Renal cortex interstitium (tissue), 11 donors: ENCODE results near the gene OSBPL7. TPM values are rescaled to one million over a fixed set of nuclear protein-coding genes. Genes with fewer than 3 reads are reported as not detected.

Source experiments
- DNase-seq, 11 donors: peaks; one replicate each; pipeline ENCODE4 v3.0.0-alpha.2; 2013; ENCODE audit warnings: low read depth in 9 of 11, low spot score in 4 of 11; ENCODE audit errors: extremely low read depth in 1 of 11
- polyA plus RNA-seq, 3 donors: library from polyadenylated mRNA; unstranded; fragments of 120-200 nt; gene quantifications; one replicate each; pipeline ENCODE4 v1.2.1, GENCODE V29; 2013; ENCODE audit not compliant: insufficient read length in 3 of 3

OSBPL7 gene
- polyA plus RNA-seq, 3 donors: 12.5 to 18.6 (median 13.4) TPM

DNA sequence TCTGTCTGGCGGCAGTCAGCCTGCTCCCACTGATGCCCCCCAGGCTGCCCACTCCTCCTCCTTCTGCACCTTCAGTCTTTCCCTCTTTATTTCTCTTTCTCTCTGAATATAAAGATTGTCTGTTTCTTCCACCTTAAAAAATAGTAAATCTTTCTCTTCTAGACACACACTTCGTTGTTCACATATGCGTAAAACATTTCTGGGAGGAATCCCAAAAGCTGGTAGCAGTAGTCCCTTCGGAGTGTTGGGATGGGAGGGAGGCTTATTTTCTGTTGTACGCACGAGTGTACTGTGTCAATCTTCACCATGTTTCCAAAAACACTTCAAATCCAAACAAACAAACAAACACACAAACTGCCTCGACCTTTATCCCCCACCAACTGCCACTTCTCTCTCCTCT lies 9.9 kb downstream of the OSBPL7 start:
- no peak for DNase-seq

DNA sequence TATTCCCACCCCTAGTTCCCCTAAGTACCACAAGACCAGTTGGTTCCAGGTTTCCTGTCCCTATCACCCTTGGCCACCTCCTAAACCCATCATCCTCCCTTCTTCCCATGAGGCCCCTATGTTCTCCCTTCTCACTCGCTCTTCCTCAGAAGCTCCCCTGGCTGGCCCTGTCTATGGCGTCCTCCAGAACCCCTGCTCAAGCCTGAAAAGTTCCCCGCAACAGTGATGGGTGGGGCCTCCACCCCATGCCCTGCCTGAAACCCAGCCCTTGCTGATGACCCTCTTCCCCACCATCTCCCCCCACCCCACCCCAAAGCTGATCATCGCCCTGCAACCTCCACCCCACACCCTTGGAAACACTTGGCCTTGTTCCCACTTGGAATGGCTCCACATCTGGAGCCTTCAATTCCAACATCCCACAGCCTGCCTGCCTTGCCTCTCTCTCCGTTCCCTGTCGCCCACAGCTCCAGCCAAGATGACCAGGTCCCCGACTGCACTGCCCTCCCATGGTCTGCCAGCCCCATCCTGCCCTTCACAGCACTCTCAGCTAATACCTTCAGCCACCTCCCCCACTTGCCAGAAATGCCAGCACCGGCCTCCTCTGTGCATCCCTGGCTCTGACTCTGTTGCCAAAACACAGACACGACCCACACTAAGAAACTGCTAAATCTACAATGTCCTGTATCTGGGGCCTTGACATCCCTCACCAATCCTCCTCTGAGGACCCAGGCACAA lies 10.5 kb downstream of the OSBPL7 start:
- no peak for DNase-seq

DNA sequence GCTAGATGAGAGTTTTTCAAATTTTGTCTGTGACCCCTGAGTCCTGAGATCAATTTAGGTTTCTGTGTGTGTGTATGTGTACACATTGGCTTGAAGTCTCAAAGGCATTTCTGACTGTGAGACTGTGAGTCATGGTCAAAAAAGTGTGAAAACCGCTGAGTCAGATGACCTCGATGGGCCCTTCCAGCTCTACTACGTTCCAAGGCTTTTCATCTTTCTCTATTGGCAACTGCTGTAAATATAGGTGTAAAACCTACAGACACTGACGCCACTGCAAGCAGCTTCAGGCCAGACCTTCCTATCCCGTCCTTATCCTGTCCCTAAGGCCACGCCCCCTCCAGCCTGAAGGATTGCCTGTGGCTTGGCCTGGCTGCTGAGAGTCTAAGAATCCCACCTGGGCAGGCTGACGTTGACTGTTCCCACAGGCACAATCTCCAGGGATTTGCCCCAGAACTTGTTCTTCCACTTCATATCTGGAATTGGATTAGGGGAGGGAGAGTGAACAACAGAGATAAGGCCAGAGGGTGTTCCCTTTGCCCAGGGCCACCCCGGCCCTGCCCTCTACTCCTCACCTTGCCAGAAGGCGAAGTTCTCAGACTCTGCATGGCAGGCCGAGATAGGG lies 11.3 kb downstream of the OSBPL7 start:
- DNase-seq: no peak

DNA sequence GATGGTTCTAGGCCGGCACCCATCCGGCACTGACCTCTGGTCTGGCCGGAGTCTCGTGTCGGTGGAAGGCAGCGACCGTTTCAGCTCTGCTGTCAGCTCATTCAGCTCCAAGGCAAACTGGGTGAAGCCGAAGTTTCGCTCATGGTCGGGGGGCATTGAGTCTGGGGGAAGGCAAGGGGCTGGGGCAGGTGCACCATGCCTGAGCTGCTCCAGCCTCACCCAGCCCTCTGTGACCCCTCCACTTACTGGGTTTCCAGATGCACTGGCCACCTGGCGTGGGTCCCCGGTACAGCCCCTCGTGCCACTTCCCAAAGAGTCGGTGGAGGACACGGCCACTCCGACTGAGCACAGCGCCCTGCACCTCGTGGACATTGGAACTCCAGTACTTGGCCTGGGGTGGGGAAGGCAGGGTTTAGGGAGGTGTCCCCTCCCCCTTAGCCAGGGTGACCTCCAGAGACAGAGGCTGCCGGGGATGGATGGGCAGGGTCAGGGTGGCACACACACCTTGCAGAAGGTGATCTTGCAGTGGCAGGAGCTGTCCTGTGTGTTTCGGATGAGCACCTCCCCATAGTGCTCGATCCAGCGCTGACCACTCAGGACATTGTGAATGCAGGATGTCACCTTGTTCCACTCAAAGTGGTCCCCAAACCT lies 12.6 kb downstream of the OSBPL7 start:
- no peak for DNase-seq

DNA sequence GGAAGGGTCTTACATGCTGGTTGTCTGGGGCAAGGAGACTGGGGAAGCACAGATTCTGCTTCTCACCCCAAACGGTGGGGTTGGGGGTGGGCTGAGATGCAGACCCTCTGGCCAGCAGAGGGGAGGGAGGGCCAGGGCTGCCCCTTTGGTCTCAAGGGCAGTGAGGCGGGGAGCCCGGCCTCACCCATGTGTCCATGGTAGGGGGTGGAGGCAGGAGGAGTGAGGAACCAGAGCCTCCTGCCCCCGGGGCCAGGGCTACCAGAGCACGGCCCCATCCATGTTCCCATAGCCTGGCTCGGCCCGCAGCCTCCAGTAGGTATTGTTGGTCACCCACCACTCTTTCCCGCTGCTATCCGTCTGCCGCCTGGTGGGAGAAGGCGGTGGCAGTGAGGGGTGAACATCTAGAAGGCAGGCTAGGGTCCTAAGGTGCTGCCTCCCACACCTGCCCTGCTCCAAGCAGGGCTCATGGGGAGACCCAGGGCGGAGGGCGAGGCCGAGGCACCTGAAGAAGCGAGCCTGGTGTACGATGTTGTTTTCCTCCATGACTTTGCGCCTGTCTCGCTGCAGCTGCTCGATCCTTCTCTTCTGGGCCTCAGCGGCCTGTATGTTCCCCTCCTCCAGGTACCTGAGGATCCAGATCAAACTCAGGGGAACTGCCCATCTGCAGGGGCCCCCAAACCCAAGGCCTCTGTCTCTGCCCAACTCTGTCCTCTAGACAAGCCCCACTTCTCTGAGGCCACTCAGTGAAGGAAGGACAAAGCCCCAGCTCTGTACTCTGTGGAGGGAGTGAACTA lies 13.4 kb downstream of the OSBPL7 start:
- DNase-seq: no peak

DNA sequence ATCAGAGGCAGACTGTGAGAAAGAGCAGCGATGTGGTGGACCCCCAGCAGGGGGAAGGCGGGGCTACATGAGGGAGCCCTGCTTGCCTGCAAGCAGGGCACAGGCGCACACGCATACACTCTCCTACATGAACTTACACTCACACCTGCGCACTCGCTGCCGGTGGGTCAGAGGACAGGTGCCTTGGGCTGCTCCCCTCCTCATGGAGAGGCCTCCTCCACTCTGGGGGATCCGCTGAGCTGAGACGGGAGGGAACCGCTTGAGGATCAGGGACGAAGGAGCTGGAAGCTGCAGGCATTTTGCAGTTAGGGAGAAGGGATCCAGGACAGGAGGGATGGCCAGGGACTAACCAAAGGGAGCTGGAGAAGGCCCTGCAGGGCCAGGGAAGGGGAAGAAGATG lies 14.2 kb downstream of the OSBPL7 start:
- DNase-seq: no peak

DNA sequence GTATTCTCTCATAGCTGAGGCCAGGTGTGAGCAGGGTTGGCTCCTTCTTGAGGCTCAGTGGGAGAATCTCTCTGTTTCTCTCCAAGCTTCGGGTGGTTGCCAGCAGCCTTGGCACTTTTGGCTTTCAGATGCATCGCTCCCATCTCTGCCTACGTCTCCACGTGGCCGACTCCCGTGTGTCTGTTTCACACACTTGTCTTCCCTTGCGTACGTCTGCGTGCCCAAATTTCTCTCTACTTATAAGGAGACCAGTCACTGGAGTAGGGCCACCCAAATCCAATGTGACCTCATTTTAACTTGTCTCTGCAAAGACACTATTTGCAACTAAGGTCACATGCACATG lies 14.7 kb downstream of the OSBPL7 start:
- no peak for DNase-seq

DNA sequence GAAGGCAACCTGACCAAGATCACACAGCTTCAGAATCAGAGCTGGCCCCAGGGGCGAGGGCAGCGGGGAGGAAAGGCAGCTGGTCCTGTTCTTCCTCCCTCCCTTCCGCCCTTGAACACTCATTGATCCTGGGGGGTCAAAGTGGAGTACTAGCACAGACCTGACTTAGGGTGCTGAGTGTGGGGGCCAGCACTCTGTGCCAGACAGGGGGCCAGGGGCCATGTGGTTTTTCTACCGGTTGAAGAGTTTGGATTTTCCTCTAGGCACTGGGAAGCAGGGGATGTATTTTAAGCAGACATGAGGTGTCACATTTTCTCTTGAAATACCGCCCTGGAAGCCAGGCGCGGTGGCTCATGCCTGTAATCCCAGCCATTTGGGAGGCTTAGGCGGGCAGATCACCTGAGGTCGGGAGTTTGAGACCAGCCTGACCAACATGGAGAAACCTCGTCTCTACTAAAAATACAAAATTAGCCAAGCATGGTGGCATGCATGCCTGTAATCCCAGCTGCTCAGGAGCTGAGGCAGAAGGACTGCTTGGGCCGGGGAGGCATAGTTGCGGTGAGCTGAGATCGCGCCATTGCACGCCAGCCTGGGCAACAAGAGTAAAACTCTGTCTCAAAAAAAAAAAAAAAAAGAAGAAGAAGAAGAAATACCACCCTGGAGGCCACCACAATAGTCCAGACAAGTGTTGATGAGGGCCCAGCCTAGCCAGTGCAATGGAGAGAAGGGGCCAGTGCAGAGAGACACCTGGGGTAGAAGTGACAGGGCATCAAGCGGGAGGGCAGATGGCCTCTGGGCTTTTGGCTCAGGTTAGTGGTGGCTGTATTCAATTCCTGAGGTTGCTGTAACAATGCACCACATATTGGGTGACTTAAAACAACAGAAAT lies 15.3 kb downstream of the OSBPL7 start:
- DNase-seq: no peak

DNA sequence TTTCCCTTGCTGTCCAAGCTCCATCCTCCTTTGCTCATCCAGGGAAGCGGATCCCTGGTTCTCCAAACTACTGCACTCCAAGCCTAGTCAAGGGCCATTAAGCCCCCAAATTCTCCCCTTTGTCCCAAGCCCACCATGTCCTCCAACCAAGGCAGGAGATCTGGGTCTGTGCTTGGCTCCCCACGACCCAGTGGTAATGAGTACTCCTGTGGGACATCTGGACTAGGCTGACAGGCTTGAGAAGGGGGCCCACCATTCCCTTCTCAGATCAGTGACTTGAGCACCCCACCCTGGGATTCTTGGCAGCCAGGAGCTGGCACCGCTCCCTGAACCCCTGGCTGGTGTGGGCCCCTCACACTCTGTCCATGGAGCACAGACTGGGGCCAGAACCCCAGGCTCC lies 17.1 kb downstream of the OSBPL7 start:
- no peak for DNase-seq

DNA sequence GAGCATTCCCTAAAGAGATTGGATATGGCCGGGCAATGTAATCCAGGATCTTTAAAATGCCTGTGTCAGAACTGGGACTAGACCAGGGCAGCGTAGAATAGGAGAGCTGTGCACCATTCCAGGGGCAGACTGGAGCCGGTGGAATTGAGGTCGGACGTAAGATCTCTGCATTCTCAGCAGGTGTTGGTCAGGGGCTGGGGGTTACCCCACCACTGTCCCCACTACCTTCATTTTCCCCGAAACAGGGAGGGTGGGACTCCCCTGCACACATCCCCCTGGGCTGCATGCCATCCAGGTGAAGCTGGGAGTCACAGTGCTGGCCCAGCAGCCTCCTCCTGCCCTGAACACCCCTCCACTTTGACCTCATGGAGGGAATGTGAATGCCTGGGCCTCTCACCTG lies 17.8 kb downstream of the OSBPL7 start:
- DNase-seq: no peak

DNA sequence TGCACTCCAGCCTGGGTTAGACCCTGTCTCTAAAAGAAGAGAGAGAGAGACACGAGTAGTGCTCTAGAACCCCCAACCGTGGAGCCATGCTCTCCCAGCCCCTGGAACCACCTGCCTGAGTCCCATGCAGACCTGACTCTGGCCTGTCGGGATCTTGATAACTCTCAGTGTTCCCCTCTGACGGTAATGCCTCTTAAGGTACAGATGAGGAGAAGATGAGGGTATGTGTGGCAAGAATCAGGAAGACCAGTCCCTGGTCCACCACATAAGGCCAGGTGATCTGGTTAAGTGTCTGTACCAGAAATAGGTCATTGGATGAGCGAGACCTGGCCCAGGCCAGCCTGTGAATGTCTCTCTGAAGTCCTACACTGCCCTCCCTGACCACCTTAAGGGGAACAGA lies 18.4 kb downstream of the OSBPL7 start:
- no peak for DNase-seq

DNA sequence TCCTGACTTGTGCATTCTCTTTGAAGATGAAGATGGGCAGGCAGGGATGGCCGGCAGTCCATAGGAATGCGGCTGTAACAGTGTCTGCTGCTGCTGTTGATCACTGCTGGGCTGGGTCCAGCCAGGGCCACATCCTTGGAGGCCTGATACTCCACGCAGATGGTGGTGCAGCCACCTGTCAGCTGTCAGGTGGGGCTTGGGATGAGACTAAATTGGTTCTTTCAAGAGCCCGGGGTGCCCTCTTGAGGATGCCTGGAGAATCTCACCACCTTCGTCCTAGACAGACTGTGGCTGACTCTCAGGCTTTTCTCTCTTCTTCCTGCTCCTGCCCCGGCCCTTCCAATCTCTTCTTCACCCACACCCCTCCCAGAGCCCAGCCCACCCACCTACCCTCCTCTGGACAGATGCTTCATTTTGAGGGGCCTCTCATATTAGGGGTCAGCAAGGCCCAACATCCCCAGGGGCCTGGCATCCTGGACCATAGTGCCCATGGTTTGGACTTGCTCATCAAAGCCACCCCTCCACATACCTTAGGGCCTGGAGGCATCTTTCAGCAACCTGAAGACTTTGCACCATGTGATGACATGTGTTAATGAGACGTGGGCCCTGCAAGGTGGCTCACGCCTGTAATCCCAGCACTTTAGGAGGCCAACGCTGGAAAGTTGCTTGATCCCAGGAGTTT lies 19.1 kb downstream of the OSBPL7 start:
- peak in 1 of 11 donors; percentile 22 for DNase-seq

DNA sequence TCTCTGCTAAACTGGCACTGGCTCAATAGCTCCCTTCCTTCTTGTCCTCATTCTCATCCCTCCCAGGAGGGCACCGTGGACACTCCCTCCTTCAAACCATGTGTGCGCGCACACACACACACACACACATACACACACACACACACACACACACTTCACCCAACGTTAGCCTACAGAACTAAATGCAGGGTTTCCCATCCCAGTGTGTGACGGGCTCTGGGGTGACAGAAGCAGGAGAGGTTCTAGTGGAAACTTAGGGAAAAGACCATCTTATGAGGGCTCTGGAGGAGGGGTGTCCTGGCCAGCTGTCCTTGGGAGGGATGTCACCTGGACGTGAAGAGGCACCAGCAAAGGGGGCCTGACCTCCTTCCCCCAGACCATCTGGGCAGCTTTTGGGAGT lies 19.7 kb downstream of the OSBPL7 start:
- no peak for DNase-seq

DNA sequence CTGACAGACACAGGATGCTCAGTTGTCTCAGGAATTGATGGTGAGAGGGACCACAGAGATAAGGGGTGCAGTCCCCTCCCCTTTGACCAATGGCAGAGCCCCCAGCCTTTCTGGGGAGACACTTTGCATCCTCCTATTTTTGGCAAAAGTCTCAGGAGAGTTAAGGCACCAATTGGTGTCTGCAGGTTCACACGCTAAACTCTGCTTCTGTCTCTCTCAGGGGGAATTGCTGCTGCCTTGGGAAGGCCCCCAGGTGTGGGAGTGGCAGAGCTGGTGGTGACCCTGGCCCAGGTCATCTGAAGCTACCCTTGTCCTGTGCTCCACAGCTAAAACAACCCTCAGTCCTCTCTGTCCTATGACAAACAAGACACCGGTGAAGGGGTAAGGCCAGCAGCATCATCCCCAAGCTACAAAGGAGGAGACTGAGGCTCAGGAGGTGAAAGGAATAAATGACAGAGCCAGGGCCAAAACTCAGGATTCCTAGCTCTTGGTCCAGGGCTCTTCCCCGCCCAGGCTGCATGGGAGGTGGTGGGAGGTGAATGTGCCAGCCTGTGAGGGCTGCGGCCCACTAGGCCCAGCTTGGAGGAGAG lies 20.3 kb downstream of the OSBPL7 start:
- DNase-seq: no peak

DNA sequence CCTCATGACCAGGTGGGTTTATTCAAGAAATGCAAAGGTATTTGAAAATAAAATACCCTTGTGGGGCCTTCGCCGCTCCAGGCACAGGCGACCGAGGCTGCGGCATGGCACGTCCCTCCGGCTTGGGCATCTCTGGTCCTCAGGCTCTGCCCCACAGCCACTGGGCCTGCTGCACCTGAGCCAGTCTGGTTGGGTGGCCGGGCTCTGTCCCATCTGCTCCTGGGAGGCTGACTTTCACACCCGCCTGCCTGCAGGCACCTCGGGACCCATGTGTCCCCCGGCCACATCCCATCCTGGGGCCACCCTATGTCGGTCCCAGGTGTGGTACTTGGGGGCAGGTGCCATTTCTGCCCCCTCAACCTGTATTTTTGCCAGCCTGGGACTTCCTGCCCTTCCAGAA lies 20.9 kb downstream of the OSBPL7 start:
- no peak for DNase-seq

DNA sequence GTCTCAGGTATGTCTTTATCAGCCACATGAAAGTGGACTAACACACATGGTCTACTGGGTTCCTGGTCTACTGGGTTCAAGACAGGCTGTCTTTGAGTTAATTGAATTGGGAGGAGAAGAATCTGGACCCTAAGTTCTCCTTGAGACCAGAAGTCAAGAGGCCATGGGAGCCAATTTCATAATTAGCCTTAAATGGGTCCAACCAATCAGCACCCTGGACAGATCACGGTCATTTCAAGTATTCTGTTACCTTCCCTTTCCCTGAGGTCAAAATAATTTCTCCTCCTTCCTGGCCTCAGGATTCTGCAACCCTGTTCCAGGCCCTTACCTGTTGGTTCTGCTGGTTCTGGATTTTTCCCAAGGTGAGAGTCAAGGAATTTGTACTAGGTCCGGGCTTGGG lies 23.8 kb downstream of the OSBPL7 start:
- DNase-seq: no peak

DNA sequence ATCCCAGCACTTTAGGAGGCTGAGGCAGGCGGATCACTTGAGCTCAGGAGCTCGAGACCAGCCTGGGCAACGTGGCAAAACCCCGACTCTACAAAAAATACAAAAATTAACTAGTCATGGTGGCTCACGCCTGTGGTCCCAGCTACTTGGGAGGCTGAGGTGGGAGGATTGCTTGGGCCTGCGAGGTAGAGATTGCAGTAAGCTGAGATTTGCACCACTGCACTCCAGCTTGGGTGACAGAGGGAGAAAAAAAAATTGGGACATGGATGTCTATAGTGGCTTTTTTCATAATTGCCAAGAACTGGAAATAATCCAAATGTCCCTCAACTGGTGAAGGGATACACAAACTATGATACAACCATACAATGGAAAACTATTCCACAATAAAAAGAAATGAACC lies 28.6 kb downstream of the OSBPL7 start:
- no peak for DNase-seq

DNA sequence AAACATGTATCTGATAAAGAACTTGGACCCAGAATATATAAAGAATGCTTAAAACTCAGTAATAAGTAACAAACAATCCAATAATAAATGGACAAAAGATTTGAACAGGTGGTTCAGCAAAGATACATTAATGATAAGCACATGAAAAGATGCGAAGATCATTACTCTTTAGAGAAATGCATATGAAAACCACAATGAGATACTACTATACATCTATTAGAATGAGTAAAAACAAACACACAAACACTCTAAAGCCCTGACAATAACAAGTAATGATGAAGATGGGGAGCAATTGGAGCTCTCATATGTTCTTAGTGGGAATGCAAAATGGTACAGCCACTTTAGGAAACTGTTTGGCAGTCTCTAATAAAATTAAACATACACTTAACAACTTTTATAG lies 29.1 kb downstream of the OSBPL7 start:
- DNase-seq: no peak
